ENCODE results near the gene SND1.

- TF ChIP-seq EZH2 (IDR thresholded peaks at IDR 0.05), result no peak
- no peak for TF ChIP-seq POLR2AphosphoS5 (IDR thresholded peaks at IDR 0.05; ENCODE audit: borderline replicate concordance, low read depth, low read length)
Observed at GRCh38 chr7:127908430-127909258, 256.6 kb downstream of the SND1 start.
